Loucy (cell line): ENCODE results near the gene TEX14.

Experiments
- H2AFZ ChIP-seq: fragments of 200-600 bp; sonication (generic); 2 replicates; pipeline ENCODE4 v1.6.0; 2016; ENCODE audit warnings: antibody characterized with exemption, mild to moderate bottlenecking, low read length, moderate library complexity
- H3F3A ChIP-seq: fragments of 200-600 bp; 2 replicates; pipeline ENCODE4 v1.6.0; 2016; ENCODE audit warnings: antibody characterized with exemption, low read depth, mild to moderate bottlenecking
- H3K27me3 ChIP-seq: fragments of 200-600 bp; sonication (generic); 2 replicates; pipeline ENCODE4 v1.6.1; 2014; ENCODE audit warnings: low read length, mild to moderate bottlenecking; ENCODE audit not compliant: insufficient read depth, poor library complexity, severe bottlenecking
- H3K36me3 ChIP-seq: fragments of 200-600 bp; sonication (generic); 2 replicates; pipeline ENCODE4 v1.6.1; 2016; ENCODE audit warnings: low read length; ENCODE audit not compliant: insufficient read depth
- H3K4me1 ChIP-seq: fragments of 200-600 bp; sonication (generic); 2 replicates; pipeline ENCODE4 v1.5.1; 2014; ENCODE audit warnings: low read length, mild to moderate bottlenecking; ENCODE audit not compliant: insufficient read depth, poor library complexity, severe bottlenecking
- H3K4me2 ChIP-seq: fragments of 200-600 bp; sonication (generic); 2 replicates; pipeline ENCODE4 v1.6.0; 2014; ENCODE audit warnings: antibody characterized with exemption, low read length, low read depth, mild to moderate bottlenecking; ENCODE audit not compliant: poor library complexity, severe bottlenecking
- H3K4me3 ChIP-seq: fragments of 200-600 bp; sonication (generic); 2 replicates; pipeline ENCODE4 v1.5.1; 2014; ENCODE audit warnings: low read length, mild to moderate bottlenecking, mixed read lengths; ENCODE audit not compliant: poor library complexity, severe bottlenecking
- H3K79me2 ChIP-seq: fragments of 200-600 bp; sonication (generic); 2 replicates; pipeline ENCODE4 v1.6.1; 2014; ENCODE audit warnings: low read length; ENCODE audit not compliant: insufficient read depth
- H3K9ac ChIP-seq: fragments of 200-600 bp; sonication (generic); 2 replicates; pipeline ENCODE4 v1.6.0; 2014; ENCODE audit warnings: mild to moderate bottlenecking, low read depth, low read length, moderate library complexity; ENCODE audit not compliant: poor library complexity, severe bottlenecking
- H3K9me2 ChIP-seq: fragments of 200-600 bp; sonication (generic); replicated peaks from 2 replicates; pipeline ENCODE4 v1.6.1; 2016; ENCODE audit warnings: low read depth, low read length, mixed read lengths
- H3K9me3 ChIP-seq: fragments of 200-600 bp; sonication (generic); 2 replicates; pipeline ENCODE4 v1.6.1; 2014; ENCODE audit warnings: mild to moderate bottlenecking, antibody characterized with exemption, low read length, low read depth; ENCODE audit not compliant: insufficient read depth
- H4K20me1 ChIP-seq: fragments of 200-600 bp; sonication (generic); 2 replicates; pipeline ENCODE4 v1.6.0; 2014; ENCODE audit warnings: antibody characterized with exemption, low read length, mild to moderate bottlenecking; ENCODE audit not compliant: insufficient read depth, poor library complexity, severe bottlenecking
- CTCF ChIP-seq: fragments of 200-600 bp; sonication (generic); conservative IDR thresholded peaks from 2 replicates; pipeline ENCODE4 v1.5.1; 2014; ENCODE audit warnings: mild to moderate bottlenecking, antibody characterized with exemption, low read length
- EZH2phosphoT487 ChIP-seq: fragments of 200-600 bp; IDR thresholded peaks from 2 replicates; pipeline ENCODE4 v1.6.1; 2018; ENCODE audit warnings: antibody characterized with exemption, mild to moderate bottlenecking, moderate library complexity, borderline replicate concordance

Gene TEX14

GRCh38 chr17:58532555-58532951 is 159.3 kb downstream of the TEX14 start:
- no peak for TF ChIP-seq EZH2phosphoT487
- no peak for TF ChIP-seq CTCF
- Histone ChIP-seq H3K9ac (no peak overlapping the region), H3F3A (no peaks in the 10 kb centered on the region), H3K9me2 (no peaks in the 10 kb centered on the region), H3K27me3 (no peaks in the 10 kb centered on the region), H3K9me3 (no peaks in the 10 kb centered on the region), H3K36me3 (no peaks in the 10 kb centered on the region), H2AFZ (no peak overlapping the region), H3K4me1 (no peaks in the 10 kb centered on the region), H3K4me3 (no peak overlapping the region), H3K4me2 (no peak overlapping the region), H3K79me2 (no peaks in the 10 kb centered on the region), H4K20me1 (no peaks in the 10 kb centered on the region)

- Histone ChIP-seq H3K4me1 (peaks cover 6% of the 10 kb centered on the region), H3K9me2 (no peaks in the 10 kb centered on the region), H3K9ac (no peak overlapping the region), H3K4me2 (no peak overlapping the region), H3K36me3 (no peaks in the 10 kb centered on the region), H3F3A (no peaks in the 10 kb centered on the region), H3K27me3 (no peaks in the 10 kb centered on the region), H3K79me2 (no peaks in the 10 kb centered on the region), H4K20me1 (no peaks in the 10 kb centered on the region), H2AFZ (no peak overlapping the region), H3K9me3 (no peaks in the 10 kb centered on the region), H3K4me3 (no peak overlapping the region)
- TF ChIP-seq EZH2phosphoT487 (no peak), CTCF (no peak)
These were observed 159.9 kb downstream of the TEX14 start for GRCh38 chr17:58531661-58532554.

- no peak overlapping the region for H3K9ac ChIP-seq
- no peak overlapping the region for H3K4me3 ChIP-seq
These were observed 160.7 kb downstream of the TEX14 start for GRCh38 chr17:58531122-58531521.

More at GRCh38 chr17:58531122-58531521, 160.7 kb downstream of the TEX14 start:
- H3K27me3 ChIP-seq: no peaks in the 10 kb centered on the region
- H2AFZ ChIP-seq: no peak overlapping the region
- no peaks in the 10 kb centered on the region for H4K20me1 ChIP-seq
- no peaks in the 10 kb centered on the region for H3K9me2 ChIP-seq
- H3K79me2 ChIP-seq: no peaks in the 10 kb centered on the region
- no peak for TF ChIP-seq EZH2phosphoT487
- no peak overlapping the region for H3K4me2 ChIP-seq
- no peaks in the 10 kb centered on the region for H3F3A ChIP-seq
- H3K9me3 ChIP-seq: no peaks in the 10 kb centered on the region
- H3K36me3 ChIP-seq: no peaks in the 10 kb centered on the region
- H3K4me1 ChIP-seq: peaks cover 13% of the 10 kb centered on the region
